GM19372 (cell line): Measurements from ENCODE around the gene ADISSP.

ENCODE experiments used
- ATAC-seq: cut with Tn5 transposase; IDR thresholded peaks from one replicate; pipeline ENCODE4 v1.9.1; 2021; ENCODE audit warnings: mild to moderate bottlenecking, low read depth, moderate library complexity; ENCODE audit not compliant: unreplicated experiment

ADISSP gene

GRCh38 chr20:3723284-3723683 lies 44.3 kb downstream of the ADISSP start:
- ATAC-seq, result no peak

- no peak for ATAC-seq
These were observed 45.6 kb downstream of the ADISSP start for GRCh38 chr20:3721912-3722311.

DNA sequence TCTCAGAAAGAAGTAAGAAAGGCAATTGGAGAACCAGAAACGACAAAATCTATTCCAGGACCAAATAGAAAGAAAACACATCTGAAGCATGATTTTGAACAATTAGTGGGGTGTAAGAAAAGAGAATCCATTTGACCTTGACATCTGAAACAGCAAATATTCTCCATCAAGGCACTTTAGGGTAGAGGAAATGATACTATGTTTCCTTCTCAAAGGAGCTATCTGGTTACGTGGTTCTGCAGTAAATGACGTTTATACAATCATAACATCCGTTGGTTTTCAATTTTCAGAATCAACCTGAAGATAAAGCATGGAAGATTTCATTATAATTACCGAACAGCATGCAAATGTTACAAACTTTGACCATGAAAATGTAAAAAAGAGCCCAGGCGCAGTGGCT lies 46.9 kb downstream of the ADISSP start:
- no peak for ATAC-seq

DNA sequence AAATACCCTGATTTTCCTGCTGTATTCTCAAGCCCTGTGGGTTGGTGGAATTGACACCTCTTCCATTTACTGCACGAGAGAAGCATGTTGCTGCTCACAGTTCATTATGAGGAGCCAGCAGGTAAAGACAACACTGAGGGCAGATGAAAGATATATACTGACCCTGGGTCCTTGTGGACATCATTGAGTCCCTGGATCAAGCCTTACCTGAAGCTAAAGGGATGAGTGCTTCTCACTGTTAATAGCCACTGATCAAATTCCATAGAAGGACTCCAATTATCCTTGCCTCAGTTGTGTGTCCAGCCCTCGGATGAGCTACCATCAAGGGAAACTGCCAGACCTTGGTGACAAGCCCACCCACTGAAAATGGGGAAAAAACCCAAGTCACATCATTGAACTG lies 47.5 kb downstream of the ADISSP start:
- no peak for ATAC-seq

DNA sequence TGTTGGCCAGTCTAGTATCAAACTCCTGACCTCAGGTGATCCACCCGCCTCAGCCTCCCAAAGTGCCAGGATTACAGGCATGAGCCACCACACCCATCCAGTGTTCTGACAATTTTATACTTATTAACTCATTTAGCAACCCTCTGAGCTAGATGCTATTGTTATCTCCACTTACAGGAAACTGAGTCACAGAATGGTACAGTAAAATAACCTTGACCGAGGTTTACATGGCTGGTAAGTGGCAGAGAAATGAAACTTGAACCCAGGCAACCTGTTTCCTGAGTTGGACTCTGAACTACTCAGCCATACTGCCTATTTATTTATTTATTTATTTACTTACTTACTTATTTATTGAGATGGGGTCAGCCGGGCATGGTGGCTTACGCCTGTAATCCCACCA lies 48.5 kb downstream of the ADISSP start:
- ATAC-seq, result no peak

DNA sequence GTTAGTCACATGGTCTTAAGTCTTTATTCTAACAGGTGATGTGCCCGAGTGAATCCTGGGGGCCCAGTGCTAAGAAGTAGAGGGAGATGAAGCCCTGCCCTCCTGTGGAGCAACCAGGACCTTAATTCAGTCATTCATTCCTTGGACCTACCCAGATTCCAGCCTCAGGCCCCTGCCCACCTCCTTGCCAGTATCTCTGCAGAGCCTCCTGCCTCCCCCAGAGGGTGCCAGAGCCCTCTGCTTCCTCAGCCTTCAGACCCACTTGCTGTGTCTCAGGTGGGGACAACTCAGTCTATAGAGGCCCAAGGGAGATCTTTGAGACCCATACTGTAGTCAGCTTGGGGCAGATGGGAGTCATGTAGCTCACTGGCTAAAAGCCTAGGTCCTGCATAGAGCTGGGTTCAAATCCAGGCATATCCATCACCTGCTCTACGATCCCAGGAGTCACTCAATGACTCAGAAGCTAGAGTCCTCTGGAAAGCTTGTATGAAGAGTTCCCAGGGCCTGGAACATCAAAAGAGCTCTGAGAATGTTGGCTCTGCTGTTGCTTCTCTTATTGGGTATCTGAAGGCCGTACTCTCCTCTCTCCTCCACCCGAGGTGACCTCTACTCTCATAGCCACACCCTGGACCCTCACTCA lies 51.2 kb downstream of the ADISSP start:
- ATAC-seq, result no peak

DNA sequence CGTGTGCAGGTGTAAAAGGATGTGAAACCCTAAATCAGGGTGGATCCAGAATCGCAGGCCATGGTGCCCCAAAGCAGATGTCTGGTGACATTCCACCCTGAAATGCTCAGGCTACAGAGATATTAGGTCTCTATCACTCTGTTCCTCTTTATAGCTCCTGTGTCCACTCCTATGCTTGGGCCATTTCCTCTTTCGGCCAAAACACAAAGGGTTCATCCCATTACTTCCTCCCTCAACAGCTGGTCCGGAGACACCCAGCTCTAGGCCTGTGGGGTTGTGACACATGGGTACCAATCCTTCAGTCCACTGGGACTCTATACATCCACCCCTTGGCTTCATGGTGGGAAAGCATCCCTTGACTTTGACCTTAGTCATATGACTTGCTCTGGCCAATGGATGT lies 53.5 kb downstream of the ADISSP start:
- ATAC-seq, result no peak

DNA sequence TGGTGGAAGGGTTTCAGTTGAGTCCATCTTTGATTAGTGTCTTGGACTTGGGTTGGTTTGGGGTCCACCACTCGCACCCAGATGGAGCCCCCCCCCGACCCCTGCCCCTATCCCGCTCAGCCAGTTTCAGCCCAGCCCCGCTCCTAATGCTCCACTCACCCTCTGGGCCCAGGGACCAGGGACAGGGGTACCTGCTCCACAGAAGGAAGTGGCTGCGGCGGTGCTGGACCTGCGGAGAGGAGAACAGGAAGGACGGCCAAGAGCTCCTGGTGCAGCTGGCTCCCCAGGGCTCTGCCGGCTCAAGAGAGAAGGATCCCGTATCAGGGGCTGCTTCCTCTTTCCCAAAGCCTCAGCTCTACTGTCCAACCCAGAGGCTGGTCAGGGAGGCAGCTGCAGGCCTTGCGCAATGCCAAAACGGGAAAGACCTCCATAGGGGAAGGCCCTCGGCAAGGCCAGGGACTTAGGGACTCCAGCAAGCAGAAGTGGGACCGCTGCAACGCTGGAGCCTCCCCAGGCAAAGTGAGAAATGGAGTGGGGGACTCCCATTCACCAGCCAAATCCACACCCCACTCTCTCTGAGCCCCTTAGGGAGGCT lies 55.2 kb downstream of the ADISSP start, which contains the start of gene SIGLEC1:
SIGLEC1 (minus strand) TSS at position 322 of the 595 bp plus-strand sequence. CDS start 5,472 bp downstream, outside the sequence.
- no peak for ATAC-seq

- no peak for ATAC-seq
These were observed 56.0 kb downstream of the ADISSP start for GRCh38 chr20:3711484-3711941.

GRCh38 chr20:3710703-3711483 lies 56.7 kb downstream of the ADISSP start:
- no peak for ATAC-seq

DNA sequence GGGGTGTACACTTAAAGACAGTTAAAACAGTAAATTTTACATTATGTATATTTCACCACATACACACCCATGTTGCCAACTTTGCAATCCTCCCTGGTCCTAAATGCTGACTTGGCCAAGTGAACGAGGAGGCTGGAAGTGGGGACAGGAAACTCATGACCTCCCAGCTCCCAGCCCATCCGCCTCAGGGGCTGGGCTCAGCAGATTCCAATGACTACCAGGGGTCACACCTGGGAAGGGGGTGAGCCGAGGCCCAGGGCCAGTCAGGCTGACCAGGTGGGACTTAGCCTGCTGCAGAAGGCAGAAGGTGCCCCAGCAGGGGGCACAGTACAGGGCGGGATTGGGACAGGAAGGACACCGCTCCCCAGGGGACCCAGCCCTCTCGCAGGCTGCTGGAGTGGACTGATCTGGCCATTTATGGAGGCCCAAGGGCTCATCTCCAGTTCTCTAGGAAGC lies 57.5 kb downstream of the ADISSP start:
- no peak for ATAC-seq

DNA sequence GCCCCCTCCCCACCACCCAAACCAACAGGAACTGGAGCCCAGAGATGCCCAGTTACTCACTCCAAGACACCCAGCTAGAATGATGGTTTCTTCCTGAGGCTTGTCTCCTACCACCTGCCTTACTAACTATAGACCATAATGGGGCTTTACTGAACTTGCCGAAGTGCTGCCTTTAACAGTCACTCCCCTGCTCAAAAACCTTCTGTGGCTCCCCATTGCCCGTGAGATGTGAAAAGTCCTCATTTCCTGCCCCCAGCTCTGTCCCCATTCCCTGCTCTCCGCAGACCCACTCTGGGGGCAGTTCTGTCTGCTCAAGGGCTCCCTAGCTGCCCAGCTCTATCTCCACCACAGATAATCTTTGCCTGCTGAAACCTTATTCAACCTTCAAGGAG lies 60.0 kb downstream of the ADISSP start:
- no peak for ATAC-seq

GRCh38 chr20:3706774-3707507 lies 60.6 kb downstream of the ADISSP start:
- no peak for ATAC-seq

DNA sequence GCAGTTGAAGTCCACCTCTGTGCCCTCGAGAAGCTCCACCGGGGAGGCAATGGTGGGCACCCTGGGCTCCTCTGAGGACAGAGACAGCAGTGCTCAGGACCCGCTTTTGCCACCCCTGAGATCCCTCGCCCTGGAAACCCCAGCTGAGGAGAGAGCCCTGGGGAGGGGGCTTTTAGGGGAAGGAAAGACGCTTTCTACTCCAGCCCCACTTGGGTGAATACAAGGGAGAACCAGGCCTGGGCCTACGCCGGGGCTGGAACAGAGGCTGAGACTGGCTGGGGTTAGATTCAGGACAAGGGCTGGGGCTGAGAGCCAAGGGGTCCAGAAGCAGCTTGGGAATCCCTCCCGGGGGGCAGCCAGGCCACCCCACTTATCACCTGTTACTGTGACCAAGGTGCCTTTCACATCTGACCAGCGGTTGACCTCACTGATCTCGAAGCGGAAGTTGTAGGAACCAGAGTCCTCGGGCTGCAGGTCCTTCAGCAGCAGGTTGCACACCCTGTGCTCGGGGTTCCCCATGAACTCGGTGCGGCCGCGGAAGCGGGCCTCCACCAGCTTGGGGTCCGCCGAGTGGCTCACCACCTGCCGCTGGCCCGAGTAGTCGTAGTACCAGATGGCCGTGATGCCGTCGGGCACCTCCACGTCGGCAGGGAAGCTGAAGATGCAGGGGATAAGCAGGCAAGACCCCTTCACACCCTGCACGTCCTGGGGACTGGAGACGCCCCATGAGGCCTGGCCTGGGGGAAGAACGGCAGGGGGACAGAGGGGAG lies 61.4 kb downstream of the ADISSP start:
- no peak for ATAC-seq

DNA sequence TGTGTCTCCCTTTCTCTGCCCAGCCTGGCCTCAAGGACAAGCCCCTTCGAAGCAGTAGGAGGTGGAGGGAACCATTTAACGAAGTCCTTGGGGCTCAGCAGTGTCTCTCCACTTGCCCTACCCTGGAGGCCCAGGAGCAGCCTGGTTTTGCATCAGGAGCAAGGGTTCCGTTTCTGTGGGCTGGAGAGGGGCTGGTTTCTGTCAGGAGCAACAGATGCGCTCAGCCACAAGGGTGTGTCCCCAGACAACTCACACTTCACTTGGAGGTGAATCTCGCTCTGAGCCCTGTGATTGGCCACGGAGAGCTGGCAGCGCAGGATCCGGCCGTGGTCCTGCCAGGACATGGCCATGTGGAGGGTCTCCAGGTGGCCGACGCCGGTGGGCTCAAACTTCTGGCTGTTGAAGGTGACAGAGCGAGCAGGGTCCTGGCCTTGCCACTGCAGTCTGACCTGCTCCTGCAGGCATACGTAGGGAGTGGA lies 62.0 kb downstream of the ADISSP start:
- ATAC-seq, result no peak

GRCh38 chr20:3704087-3704486 lies 63.5 kb downstream of the ADISSP start:
- no peak for ATAC-seq
